ENCODE results near the gene CCDC57.
"Not testable (repeated sequence)": the region's sequence is repeated elsewhere in the genome, so short reads cannot be mapped to it uniquely, and the experiment has no call there.

The CCDC57 gene, protein sequence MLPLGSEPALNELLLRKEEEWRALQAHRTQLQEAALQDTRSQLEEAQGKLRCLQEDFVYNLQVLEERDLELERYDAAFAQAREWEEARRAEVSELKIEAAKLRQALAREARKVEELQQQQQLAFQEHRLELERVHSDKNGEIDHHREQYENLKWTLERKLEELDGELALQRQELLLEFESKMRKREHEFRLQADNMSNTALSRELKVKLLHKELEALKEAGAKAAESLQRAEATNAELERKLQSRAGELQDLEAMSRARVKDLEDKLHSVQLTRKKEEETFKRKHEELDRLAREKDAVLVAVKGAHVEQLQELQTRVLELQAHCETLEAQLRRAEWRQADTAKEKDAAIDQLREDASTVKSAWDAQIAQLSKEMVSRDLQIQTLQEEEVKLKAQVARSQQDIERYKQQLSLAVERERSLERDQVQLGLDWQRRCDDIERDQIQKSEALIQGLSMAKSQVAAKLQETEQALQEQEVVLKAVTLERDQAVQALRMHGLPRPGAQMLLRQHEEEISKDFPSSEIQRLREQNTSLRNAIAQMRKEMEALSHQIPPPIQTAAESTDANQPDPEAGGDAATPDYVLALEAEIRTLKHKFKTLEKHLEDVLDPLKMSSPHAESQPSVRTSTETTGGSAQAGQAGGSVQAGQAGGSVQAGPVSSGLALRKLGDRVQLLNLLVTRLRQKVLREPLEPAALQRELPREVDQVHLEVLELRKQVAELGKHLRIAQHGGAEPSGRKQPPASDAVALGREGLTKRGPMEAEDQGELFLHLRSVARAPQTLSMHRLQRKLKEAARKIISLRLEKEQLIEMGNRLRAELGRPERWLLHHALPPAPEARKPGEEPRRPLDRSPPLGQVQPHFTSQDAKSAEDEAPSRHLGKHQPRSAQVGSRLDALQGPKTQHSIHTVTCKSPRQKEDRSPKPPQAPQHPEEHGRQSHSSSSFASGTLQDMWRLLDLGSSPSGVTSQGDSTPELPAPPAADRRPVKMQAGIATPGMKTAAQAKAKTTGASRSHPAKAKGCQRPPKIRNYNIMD

DNA sequence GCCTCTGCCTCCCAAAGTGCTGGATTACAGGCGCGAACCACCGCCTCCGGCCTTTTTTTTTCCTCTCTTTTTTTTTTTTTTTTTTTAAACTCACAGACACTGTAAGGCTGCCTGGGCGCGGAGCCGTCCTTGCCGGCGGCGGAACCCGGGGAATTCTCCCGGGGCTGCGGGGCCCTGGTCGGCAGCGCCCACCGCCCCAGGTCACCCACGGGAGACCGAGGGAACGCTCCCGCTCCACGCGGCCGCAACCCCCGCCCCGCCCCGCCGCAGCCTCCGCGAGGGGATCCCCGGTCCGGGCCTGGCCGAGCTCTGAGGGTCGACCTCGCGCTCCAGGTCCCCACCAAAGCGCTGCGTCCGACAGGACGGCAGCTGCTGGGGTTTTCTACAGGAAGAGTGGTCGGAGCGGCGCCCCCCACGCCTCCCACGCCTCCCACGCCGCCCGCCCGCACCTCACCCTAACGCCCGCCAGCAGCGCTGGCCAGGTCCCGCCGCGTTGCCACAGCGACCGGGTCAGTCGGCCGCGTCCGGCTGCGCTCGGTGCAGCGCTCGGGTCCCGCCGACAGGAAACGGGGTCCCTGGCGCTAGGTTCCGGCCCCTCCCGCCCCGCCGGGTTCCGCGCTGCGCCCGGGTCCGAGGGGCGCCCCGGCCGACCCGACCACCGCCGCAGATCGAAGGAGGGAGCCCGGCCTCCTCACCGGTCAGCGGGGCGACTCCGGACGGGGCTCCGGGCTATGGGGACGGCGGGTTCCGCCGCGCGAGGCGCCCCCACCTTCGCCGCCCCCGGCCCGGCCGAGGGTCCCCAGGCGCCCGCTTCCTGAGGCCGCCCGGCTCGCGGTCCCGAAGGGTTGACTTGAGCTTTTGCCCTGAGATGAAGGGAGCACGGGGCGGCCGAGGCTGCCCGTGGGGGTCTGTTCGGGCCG lies at the start of gene CCDC57:
Gene CCDC57 (minus strand): TSS at position 512 of the 920 bp plus-strand sequence. CDS start 10,898 bp downstream, outside the sequence.
- peak; percentile 52 to 68 (median 56) for DNase-seq (ENCODE audit: low read depth in 3 of 3)

DNA sequence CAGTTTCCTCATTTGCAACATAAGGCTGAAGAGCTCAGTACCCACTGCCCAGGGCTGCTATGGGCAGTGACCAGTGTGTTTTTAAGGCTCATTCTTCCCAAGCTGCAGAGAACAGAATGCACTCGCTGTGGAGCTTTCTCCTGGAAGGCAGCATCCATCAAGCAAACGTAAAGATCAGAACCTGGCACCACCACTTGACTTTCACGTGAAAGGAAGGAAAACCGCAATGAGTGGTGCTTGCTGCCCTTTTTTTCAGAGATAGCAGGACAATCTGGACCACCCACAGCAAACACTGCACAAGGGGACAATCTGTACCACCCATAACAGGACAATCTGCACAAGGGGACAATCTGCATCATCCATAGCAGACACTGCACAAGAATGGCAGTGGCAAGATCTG lies 49.7 kb upstream of the CCDC57 start:
- DNase-seq (ENCODE audit: low read depth in 3 of 3): no peak

DNA sequence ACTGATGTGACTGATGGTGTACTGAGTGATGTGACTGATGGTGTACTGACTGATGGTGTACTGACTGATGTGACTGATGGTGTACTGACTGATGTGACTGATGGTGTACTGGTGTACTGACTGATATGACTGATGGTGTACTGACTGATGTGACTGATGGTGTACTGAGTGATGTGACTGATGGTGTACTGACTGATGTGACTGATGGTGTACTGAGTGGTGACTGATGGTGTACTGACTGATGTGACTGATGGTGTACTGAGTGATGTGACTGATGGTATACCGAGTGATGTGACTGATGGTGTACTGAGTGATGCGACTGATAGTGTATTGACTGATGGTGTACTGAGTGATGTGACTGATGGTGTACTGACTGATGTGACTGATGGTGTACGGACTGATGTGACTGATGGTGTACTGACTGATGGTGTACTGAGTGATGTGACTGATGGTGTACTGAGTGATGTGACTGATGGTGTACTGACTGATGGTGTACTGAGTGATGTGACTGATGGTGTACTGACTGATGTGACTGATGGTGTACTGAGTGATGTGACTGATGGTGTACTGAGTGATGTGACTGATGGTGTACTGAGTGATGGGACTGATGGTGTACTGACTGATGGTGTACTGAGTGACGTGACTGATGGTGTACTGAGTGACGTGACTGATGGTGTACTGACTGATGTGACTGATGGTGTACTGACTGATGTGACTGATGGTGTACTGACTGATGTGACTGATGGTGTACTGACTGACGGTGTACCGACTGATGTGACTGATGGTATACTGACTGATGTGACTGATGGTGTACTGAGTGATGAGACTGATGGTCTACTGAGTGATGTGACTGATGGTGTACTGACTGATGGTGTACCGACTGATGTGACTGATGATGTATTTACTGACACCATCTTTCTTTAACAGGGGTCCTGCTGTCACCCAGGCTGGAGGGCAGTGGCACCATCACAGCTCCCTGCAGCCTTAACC lies 47.6 kb upstream of the CCDC57 start:
- DNase-seq (ENCODE audit: low read depth in 3 of 3): not testable (repeated sequence)

DNA sequence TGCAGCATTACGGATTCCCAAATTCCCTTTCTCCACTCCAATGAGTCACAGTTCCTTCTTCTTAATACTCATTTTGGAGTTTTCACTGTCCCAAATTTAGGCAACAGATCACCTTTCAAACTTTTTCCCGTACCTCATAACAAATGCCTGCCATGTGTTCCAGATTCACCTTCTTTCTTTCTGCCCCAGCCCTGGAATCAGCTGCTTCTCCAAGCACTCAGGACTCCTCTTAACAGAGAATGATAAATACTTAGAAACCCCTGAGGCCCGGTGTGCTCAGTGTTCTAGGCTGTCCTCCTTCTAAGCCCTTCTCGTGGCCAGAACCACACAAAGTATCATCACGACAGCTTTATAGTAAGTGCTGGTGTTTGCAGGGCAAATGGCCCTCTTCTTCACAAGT lies 45.9 kb upstream of the CCDC57 start:
- DNase-seq (ENCODE audit: low read depth in 3 of 3): no peak

DNA sequence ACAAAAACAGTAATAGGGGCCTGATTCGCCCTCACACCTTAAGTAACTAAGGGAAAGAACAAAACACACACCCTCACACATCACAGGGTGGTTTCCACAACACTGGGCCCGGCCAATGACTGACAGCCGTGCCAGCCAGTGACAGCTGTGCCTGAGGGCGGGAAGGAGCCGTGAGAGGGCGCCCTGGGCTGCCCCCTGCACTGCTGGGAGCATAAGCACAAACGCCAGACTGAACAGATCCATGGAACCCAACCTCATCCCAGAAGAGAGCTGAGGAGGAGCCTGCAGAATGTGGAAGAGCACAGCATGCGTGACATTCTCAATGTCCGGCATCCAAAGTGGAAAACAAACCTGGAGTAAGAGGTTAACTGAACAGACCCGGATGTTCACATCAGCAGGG lies 44.8 kb upstream of the CCDC57 start:
- DNase-seq (ENCODE audit: low read depth in 3 of 3): peak in 1 of 3 donors; percentile 34

DNA sequence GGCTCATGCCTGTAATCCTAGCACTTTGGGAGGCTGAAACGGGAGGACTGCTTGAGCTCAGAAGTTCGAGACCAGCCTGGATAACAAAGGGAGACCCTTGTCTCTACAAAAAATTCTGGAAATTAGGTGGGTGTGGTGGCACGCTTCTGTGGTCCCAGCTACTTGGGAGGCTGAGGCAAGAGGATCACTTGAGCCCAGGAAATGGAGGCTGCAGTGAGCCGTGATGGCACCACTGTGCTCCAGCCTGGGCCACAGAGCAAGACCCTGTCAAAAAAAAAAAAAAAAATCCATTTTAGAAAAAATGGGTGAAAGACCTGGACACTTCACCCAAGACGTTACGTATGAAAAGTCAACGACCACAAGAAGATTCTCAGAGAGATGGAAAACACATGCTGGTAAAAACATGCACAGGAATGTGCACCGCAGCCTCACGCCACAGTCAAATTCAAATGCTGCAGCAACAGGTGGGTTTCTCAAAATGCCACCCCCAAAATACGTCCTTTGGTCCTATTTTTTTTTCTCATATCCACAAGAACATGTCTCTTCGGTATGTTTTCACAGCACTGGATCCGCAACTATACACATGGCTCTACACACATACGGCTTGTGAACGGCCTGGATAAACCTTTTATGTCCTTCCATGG lies 43.7 kb upstream of the CCDC57 start:
- no peak for DNase-seq (ENCODE audit: low read depth in 3 of 3)

DNA sequence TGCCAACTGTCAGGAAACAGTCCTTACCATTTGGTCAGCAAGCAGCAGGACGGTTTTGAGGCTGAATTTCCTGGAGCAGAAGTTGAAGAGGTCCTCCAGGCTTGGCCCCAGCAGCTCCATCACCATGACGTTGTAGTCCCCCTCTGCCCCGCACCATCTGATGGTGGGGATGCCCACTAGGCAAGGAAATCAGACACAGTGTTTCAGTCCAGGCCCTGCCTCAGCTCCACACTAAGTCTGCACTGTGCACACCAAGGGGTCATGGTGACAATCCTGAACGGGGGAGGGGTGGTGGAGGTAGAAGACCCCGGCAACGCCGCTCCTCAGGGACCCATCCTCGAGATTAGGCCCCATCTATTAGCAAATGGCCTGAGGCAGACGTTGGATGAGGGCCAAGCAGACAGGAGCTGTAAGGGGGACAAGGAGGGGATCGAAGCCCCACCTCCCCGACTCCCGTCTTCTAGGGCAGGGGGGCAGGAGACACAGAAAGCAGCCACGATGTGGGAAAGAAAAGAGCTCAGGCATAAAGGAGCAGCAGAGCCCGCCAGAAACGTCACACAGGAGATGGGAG lies 42.8 kb upstream of the CCDC57 start:
- no peak for DNase-seq (ENCODE audit: low read depth in 3 of 3)

DNA sequence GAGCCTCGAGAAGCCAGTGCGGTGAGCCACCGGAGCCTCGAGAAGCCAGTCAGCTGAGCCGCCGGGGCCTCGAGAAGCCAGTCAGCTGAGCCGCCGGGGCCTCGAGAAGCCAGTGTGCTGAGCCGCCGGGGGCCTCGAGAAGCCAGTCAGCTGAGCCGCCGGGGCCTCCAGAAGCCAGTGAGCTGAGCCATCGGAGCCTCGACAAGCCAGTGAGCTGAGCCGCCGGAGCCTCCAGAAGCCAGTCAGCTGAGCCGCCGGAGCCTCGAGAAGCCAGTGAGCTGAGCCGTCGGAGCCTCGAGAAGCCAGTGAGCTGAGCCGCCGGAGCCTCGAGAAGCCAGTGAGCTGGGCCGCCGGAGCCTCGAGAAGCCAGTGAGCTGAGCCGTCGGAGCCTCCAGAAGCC lies 42.1 kb upstream of the CCDC57 start:
- not testable (repeated sequence) for DNase-seq (ENCODE audit: low read depth in 3 of 3)

DNA sequence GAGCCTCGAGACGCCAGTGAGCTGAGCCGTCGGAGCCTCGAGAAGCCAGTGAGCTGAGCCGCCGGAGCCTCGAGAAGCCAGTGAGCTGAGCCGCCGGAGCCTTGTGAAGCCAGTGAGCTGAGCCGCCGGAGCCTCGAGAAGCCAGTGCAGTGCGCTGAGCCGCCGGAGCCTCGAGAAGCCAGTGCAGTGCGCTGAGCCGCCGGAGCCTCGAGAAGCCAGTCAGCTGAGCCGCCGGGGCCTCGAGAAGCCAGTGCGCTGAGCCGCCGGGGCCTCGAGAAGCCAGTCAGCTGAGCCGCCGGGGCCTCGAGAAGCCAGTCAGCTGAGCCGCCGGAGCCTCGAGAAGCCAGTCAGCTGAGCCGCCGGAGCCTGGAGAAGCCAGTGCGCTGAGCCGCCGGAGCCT lies 41.5 kb upstream of the CCDC57 start:
- not testable (repeated sequence) for DNase-seq (ENCODE audit: low read depth in 3 of 3)

DNA sequence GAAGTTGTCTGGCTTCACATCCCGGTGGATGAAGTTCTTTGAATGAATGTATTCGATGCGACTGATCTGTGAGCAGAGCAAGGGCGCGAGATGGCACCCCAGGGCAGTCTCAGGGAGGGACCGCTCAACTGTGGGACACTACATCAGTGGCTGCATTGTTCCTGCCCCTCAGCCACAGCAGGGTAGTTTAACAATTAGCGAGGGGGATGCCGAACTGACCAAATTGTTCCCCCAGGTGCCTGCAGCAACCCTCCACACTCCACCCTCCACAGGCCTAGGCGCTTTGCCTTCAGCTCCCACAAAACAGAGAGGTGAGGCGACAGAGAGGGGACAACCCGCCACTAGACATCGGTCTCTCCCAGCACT lies 40.5 kb upstream of the CCDC57 start:
- DNase-seq (ENCODE audit: low read depth in 3 of 3): no peak

DNA sequence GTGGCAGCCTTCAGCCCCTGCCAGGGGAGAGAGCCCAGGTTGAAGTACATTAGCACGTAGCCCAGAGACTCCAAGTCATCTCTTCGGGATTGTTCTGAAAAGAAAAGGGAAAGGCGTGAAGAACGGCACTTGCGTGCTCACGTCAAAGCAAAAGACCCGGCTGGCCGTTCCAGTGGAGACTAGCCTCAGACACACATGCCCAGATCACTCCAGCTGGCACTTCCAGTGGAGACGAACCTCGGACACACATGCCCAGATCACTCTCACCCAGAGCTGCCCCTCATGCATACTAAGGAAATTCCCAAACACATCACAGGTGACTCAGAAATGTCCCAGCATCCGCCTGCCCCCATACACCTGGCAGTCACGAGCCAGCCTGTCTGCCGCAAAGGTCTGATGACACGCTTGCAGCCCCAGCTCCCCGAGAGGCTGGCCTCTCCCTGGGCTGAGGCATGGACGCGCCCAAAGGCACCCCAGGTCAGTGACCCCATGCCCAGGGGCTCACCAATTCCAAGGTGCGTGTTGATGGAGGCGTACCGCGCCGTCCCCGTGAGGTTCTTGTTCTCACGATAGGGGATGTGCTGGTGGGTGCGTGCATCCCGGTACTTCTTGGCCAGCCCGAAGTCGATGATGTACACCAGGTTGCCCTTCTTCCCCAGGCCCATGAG lies 40.0 kb upstream of the CCDC57 start:
- no peak for DNase-seq (ENCODE audit: low read depth in 3 of 3)

DNA sequence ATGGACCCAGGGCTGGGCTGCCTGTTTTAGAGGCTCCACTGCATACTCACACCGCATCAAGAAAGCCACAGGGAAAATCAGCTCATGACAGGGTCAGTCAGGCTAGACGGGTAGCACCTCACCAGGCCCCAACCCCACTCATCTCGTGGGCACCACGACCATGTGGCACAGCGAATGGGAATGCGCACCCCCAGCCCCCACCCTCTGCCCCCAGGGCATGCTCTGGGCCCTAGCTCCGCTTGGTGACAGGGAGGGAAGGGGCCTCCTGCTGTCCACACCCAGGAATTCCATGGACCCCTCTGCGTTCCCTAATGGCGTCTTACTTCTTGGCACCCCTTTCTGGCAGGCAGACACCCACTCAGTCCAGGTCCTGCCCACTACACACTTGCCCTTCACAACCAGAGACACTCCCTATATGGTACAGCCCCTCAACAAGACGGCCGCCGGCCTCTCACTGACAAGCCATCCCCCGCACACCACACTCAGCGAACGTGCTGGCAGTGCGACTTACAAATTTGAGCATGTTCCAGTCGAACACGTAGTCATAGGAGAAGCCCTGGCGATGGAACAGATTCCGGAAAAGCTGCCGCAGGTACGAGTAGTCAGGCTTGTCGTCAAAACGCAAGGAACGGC lies 38.3 kb upstream of the CCDC57 start:
- DNase-seq (ENCODE audit: low read depth in 3 of 3): no peak

DNA sequence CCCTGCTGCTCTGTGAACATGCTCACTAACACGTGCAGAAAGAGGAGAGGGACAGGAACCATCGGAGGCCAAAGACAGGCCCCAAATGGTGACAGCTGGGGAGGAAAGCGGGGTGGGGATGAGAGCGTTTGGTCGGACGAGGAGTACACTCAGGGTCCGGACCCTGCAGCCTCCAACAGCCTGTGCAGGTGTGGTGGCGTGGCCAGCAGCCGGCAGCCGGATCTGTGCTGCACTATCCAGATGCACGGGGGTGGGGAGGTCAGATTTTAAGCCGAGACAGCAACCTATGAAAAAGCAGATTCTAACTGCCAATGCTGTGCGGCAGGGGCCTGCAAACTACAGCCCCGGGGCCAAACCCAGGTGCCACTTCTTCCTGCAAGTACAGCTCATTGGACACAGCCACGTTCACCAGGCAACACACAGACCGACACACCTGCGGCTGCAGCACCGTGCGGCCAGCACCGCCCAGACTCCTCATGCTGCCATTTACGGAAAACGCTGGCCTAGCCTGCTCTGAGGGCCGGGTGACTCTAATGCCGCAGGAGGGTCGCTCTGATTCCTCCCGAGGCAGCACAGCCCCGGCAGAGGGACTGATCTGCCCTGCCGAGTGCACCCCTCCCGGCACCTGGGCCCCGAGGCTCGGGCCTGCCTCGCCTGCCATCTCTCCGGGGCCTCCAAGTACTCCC lies 37.4 kb upstream of the CCDC57 start:
- no peak for DNase-seq (ENCODE audit: low read depth in 3 of 3)

DNA sequence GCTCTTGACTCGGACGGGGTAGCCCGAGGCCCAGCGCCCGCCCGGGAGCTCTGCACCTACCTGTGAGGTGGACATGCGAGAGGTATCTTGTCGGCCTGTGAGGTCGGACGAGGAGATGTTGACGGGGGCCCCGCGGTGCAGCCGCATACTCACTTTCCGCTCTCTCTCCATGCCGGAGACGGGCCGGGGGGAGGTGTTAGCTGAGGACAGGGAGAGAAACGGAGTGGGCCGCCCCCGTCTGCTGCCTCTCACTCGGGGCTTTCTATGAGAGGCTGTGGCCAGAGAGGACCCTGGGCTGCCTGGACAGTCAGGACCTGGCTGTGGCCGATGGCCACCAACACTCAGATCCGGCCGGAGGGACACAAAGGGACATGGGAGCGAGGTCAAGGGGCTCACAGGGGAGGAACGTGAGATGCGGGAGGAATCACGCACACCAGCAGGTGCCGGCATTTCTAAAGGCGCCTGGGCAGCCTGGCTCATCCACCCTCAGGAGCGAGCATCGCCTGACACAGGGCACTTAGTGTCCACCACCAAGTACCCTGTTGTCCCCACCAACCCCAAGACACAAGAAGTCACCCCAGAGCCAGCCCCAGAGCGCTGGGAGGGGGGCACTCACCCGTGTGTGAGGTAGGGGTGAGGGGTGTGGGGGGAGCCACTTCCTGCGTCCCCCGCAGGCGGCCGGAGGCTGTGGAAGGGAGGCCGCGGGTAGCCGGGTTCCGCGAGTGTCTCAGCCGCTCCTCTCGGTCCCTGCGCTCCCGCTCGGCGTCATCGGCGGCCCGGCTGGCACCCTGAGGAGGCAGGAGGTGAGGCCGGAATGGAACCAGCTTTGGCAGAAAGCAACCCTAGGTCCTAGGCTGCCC lies 36.4 kb upstream of the CCDC57 start:
- DNase-seq (ENCODE audit: low read depth in 3 of 3): no peak

DNA sequence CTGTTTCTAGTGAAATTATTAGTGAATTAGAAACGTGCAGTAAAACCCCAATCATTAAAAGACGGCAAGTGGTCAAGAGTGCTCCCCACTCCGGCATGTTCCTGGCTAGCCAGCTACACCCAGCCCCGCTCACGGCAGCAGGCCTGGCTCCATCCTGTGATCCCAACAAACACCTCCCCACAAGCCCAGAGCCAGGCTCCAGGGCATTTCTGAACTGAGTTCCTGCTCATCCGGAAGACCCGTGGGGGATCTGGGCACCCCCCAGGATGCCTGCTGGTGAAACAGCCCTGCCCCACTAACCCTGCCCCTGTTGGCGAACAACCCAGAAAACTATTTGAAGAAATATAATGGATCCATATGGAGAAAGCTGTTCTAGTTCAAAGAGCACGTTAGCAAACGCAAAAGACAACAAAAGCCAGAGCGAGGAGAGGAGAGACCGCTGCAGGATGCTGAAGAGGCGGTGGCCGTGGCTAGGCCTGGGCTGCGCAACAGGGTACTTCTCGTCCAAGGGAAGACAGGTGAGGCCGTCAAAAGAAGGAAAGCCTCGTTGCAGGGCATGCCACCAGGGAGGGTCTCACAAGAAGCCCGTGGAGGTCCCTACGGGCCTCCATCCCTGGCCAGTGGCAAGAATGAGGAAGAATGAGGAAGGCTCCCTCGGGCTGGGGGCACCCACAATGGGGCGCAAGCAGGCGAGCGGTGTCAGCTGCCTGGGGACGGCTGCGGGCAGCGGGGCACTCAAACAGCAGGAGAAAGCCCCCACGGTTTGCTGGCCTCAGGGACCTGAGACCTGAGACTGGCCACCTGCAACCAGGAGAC lies 35.4 kb upstream of the CCDC57 start:
- DNase-seq (ENCODE audit: low read depth in 3 of 3): no peak

All from stimulated activated CD4-positive, alpha-beta T cell treated with anti-CD3 and anti-CD28 coated beads, TNF-alpha, amount 100 ng/mL, for 48 hours (primary cell).